Renal pelvis (tissue), 4 donors: Measurements from ENCODE around the gene CELA3B. TPM values are rescaled to one million over a fixed set of nuclear protein-coding genes. Genes with fewer than 3 reads are reported as not detected.
A peak's percentile ranks its signal among the peaks of the same experiment; 100 is the strongest.
"Not testable (repeated sequence)": the region's sequence is repeated elsewhere in the genome, so short reads cannot be mapped to it uniquely, and the experiment has no call there.

ENCODE experiments used
- DNase-seq: peaks from one replicate; pipeline ENCODE4 v3.0.0-alpha.2; 2013
- polyA plus RNA-seq, 3 donors: library from polyadenylated mRNA; unstranded; fragments of 120-200 nt; gene quantifications; one replicate each; pipeline ENCODE4 v1.2.1, GENCODE V29; 2013; ENCODE audit not compliant: insufficient read length in 3 of 3

Gene CELA3B
- polyA plus RNA-seq, 3 donors, result 0.36 TPM; not detected in 2

DNA sequence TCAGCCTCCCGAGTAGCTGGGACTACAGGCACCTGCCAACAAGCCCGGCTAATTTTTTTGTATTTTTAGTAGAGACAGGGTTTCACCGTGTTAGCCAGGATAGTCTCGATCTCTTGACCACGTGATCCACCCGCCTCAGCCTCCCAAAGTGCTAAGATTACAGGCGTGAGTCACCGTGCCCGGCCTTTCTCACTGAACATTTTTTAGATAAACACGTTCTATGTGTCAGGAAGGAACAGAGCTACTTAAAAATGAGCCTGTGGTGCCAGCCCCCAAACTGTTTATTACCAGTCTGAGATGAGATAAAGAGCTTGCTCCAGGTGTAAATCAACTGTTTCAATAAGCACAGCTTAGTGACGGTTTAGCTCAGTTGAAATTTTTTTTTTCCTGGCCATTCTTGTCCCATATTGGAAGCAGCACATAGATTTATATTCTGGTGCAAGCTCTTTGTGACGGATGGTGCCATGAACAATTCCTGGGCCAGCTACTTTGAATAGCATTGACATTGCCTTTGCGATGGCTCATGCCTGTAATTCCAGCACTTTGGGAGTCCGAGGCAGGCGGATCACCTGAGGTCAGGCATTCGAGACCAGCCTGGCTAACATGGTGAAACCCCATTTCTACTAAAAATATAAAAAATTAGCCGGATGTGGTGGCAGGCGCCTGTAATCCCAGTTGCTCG, 33.7 kb upstream of the CELA3B start:
- DNase-seq, result not testable (repeated sequence)

DNA sequence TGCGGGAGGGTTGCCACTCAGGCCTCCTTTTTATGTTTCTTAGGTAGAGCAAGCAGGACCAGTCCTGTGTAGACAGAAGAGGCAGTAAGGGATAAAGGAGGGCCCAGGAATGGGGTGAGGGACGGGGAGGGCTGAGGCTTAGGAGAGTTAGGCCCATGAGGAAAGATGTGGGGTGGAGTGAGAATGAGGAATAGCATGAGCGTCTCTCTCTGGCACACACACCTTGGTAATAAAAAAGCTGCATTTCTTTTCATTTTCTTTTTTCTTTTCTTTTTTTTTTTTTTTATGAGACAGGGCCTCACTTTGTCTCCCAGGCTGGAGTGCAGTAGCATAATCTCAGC, 32.1 kb upstream of the CELA3B start:
- DNase-seq, result no peak

DNA sequence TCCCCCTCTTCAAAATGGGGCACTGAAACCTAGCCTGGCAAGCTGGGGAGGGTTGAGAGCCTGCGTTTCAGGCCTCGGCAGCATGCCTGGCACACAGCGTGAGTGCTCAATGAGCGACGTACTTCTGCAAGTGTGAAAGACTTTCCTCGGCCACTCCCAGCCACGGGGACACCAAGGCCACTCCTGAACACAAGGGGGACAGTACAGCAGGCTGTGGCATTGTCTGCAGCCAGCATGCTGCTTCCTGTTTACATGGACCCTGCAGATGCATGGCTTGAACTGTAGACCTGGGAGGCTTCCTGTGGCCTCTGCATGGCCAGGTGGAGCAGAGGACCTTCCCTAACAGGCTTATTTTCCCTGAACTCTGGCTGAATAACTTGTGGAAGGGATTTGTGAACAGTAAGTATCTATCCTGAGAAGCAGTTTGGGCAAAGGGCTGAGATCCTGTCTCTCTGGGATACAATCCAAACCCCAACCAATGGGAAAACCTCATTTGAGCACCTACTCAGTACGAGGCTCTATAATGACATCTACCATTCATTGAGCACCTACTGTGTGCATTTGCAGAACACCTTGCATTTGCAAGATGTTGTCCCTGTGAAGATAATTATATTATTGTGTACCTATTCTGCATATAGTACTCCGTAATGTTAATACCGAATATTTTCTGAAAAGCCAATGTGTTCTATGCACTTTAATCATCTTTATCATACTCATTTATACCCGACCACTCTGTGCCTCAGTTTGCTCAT, 29.8 kb upstream of the CELA3B start:
- no peak for DNase-seq

GRCh38 chr1:21950734-21951133, 26.1 kb upstream of the CELA3B start:
- DNase-seq, result no peak

DNA sequence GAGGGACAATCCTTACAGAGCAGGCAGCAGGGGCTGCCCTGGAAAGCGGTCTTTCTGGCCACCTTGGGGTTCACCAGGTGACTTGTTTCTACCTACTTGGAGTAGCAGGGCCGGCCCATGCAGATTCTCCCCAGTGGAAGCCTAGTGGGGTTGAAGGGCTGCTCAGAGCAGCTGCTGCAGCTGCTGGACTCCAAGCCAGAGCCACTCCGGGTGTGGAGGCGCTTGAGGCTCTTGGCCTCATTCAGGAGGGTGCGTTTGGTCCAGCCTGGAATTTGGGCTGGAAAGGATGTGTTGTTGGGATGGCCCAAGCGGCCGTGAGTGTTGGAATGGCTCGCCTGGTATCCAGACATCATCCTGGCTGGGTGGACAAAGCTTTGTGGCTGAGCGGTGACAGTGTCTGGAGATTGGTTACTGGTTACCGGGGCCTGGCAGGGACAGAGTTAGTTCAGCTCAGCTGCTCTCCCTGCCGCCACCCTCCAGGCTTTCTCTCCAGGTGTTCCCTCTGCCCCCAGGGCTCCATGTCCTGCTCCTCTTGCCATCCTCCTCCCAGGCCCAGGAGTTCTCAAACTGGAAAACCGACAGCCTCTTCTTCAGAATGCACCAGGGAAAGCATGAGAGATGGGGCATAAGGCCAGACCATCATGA, 25.5 kb upstream of the CELA3B start:
- DNase-seq, result no peak

- no peak for DNase-seq
Measured at GRCh38 chr1:21952786-21953520, 23.9 kb upstream of the CELA3B start.

- DNase-seq, result no peak
Measured at GRCh38 chr1:21955058-21955457, 21.8 kb upstream of the CELA3B start.

GRCh38 chr1:21955501-21956281, 21.1 kb upstream of the CELA3B start:
- no peak for DNase-seq

DNA sequence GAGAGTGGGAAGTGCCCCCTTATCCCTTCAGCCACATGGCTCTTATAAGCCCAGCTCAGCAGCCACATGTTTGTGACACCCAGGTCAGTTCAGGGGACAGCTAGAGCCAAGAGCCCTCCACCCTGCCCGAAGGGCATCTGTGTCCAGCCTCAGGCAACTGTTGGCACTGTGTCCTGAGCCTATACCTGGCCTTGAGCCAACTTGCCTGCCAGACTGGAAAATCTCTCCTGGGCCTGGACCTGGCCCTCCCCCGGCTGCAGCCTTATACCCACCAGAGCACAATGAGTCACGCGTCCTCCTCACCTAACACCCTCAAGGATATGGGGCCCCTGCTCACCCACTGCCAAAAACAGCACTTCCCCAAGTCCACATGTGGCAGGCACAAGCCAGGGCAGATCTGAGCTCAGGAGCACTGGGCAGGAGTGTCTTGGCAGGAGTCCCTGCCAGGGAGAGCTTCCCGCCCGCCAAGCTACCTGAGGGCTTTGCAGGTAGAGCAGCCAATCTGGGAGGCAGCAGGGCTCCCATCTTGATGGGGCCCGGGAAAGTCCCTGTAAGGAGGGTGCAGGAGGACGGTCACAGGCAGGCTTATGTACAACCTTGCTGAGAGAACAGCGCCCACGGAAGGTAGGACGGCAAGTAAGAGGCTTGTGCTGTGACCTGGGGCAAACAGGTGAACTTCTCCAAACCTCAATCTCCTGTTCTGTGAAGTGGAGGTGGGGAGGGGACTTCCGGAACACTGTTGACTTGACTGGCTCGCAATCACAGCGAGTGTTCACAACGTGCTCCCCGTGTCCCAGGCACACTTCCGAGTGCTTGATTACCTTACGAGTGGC, 19.9 kb upstream of the CELA3B start:
- no peak for DNase-seq

DNA sequence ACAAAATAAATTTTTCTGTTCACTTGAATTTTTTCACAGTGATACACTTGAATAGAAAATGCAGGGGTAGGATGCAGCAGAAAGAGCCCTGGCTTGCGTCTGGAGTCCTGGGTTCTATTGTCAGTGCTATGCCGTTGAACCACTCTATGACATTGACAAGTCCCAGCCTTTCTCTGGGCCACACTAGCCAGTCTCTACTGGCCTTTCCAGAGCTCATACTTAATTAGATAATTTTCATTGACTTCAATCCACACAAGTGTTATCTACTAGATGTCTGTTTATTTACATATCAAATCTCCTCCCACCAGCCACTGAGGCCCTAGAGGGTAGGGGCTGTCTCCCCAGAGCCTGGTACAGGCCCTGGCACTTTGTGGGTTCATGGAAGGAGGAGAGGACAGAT, 15.5 kb upstream of the CELA3B start:
- DNase-seq, result no peak

DNA sequence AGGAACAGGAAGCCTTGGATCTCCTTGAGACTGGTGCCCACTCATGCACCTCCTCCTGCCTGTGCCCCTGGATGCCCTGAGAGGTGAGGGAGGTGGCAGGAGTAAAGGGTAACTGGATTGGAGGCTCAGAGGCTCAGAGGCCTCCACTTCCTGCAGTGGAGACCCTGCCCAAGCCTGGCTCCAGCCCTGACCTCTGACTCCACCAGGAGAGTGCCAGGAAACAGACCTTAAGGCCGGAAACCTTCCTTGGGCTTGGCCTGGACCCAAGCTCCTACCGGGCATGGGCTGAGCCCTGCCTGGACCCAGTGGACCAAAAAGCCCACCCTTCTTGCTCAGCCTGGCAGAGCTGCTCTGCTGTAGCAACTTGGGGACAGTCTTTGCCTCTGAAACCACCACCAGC, 15.0 kb upstream of the CELA3B start:
- DNase-seq, result no peak

DNA sequence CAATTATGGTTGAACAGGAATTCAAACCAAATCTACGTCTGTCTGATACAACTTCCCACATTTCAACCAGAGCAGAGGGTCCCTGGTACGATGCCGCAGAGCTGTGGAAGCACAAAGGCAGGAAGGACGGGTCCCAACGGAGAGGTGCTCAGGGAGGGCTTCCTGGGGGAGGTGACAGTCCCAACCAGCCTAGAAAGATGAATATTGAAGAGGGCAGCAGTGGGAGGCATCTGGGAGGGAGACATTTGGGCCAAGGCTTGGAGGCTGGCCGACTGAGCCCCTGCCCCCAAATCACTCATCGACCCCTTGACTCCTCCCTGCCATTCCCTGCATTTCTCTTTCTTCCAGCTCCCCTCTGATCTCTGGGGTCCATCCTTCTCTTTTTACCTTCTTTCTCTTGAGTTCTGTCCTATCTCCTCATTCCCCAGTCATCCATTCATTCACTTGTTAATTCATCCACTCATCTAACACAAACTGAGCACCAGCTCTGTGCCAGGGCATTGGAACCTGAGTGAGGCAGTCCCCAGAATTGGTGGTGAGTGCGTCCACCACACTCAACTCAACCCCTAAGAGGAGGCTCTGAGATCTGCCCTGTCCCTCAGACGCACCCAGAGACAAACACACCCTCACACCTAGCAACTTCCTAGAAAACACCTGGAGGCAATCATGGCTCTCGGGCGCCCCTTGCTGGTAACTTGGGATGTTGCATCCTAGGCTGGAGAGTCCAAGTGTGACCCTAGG, 13.2 kb upstream of the CELA3B start:
- DNase-seq, result peak; percentile 67

DNA sequence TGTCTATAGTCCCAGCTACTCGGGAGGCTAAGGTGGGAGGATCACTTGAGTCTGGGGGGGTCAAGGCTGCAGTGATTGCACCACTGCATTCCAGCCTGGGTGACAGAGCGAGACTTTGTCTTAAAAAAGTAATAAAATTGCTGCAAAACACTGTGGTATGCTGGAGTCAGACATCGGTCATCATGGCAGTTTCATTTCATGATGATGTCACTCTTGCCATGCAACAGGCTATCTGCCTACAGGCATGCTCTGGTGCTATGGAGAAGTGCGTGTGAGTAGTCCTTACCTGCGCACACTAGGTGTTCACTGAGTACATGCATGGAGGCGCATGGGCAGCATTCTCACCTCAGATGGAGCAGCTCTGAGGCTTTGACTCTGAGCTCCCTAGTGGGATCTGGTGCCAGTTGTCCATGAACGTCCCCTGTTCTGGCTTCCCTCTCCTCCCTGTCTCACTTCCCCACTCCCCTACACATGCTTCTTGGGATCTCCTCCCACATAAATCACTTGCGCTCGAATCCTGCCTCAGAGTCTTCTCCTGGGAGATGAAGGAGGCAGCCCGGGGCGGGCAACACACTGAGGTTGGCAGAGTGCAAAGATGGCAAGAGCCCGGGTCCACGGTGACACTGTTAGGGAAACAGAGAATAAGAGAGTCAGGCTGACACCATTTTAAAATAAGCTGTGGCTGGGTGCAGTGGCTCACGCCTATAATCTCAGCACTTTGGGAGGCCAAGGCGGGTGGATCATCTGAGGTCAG, 10.4 kb upstream of the CELA3B start:
- DNase-seq, result no peak

DNA sequence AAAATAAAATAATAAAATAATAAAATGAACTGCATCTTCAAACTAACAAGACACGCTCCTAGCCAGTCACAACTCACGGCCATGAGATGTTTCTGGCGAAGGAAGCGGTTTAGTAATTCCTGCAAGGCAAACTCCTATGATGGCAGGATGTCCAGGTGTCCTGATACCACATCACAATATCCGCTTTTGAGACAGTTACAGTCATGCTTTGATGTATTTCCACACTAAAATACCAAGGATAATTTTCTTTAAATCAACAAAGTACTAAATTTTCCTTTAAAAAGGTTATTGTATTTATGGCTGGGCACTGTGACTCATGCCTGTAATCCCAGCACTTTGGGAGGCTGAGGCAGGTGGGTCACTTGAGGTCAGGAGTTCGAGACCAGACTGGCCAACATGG, 9.6 kb upstream of the CELA3B start:
- not testable (repeated sequence) for DNase-seq

DNA sequence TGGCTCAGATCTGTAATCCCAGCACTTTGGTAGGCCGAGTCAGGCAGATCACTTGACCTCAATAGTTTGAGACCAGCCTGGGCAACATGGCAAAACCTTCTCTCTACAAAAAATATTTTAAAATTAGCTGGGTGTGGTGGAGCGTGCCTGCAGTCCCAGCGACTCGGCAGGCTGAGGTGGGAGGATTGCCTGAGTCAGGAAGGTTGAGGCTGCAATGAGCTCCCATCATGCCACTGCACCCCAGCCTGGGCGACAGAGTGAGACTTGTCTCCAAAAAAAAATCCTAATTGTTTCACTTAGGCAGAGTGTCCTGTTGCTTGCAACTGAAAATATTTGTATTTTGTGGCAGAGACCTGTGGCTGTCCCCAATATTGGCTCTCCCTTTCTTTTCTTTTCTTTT, 7.8 kb upstream of the CELA3B start:
- DNase-seq, result not testable (repeated sequence)

DNA sequence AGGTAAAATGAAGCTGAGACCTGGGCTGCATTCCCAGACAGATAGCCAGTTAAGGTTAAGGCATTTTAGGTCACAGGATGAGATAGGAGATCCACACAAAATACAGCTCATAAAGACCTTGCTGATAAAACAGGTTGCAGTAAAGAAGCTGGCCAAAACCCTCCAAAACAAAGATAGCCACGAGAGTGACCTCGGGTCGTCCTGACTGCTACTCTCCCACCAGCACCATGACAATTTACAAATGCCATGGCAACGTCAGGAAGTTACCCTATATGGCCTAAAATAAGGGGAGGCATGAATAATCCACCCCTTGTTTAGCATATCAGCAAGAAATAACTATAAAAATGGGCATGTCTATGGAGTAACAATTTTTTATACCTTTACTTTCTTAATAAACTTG, 6.3 kb upstream of the CELA3B start:
- not testable (repeated sequence) for DNase-seq

GRCh38 chr1:21972973-21973441, 3.8 kb upstream of the CELA3B start:
- DNase-seq, result not testable (repeated sequence)

DNA sequence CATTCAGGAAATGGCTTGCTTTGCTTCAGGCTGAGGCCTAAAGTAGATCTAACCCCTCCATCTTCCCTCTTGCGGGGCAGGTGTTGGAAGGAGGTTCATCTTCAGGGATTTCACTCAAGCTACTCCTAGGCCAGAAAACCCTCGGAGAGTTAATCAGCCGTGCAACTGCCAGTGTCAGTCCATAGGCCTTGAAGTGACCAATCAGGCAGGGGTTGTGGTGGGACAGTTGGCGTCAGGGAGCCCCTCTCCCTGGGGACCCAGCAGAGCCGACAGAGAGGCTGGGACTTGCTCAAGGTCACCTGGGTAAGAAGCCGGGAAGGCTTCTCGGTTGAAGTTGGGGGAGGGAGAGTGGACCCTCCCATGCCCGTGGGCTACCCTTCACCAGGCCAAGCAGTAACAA, 2.9 kb upstream of the CELA3B start:
- not testable (repeated sequence) for DNase-seq

DNA sequence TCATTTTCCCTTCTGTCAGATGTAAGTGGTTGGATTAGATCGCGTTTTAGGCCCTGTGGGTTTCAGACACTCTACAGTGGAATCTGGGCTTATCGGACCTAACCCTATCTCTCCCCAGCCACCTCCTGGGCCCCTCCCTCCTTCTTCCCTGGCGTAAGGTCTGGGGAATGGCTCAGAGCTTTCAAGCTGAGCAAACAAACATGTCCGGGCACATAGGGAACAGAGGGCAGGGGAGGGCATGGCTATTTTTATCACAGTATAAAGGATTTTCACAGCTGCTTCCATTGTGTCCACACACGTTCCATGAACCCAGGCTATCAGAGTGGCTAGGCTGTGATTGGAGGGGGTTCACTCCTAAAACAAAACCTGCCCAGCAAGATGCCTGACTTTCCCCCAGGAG, 2.1 kb upstream of the CELA3B start:
- DNase-seq, result not testable (repeated sequence)
